Measurements from ENCODE around the gene RNF222. TPM values are rescaled to one million over a fixed set of nuclear protein-coding genes. Genes with fewer than 3 reads are reported as not detected.

The RNF222 gene
- total RNA-seq, 2 experiments from 2014 or later, result 0.11 TPM

DNA sequence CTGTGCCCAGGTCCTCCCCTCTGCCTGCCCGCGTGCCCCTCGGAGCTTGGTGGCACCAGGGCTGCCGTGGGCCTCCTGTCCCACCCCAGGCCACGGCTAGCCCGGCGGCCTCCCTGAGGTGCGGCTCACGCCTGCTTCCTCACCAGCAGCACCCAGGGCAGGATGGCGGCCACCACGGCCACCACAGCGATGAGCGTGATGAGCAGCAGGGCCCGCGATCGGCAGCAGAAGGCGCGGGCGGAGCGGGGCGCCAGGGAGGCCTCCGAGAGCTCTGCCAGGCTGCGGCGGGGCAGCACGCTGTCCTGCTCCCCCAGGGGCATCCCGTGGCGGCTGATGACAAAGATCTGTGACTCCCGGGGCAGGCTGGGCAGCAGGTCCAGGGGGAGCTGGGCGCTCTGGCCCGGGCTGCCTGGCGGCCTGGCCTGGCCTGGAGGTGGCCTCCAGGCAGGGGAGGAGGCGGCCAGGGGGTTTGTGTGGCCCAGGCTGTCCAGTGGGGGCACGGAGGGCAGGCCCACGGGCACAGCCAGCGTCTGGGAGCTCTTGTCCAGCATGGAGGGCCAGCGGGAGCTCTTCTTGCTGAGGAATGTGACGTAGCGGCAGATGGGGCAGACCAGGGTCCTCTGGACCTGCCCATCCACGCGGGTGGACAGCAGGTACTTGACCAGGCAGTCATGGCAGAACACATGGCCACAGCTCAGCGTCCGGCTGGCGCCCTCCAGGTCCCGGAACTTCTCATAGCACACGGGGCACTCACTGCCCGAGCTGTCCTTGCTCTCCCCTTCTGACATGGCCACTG lies 4.8 kb downstream of the RNF222 start:
- ChIA-PET CTCF (interaction anchor here (0.8 to 6.4 kb wide), 6 partner anchors 9 to 393 kb away, joined by 3 to 33 read pairs (median 7); partner anchors contain the start of gene KRABD2), POLR2A (interaction anchor here (0.6 to 1.3 kb wide), 4 partner anchors 9 to 670 kb away, joined by 3 to 5 read pairs (median 4); no protein-coding TSS in a partner anchor)
- Mint-ChIP-seq H3K4me3 (no peak overlapping the region), H3K36me3 (ENCODE audit: low read depth) (no peaks in the 10 kb centered on the region), H3K9me3 (no peaks in the 10 kb centered on the region), H3K27me3 (peaks cover 2% of the 10 kb centered on the region), H3K27ac (peak overlapping the region; percentile 91), H3K4me1 (ENCODE audit: low read depth) (peaks cover 14% of the 10 kb centered on the region)
- TF ChIP-seq, protein P1, sequence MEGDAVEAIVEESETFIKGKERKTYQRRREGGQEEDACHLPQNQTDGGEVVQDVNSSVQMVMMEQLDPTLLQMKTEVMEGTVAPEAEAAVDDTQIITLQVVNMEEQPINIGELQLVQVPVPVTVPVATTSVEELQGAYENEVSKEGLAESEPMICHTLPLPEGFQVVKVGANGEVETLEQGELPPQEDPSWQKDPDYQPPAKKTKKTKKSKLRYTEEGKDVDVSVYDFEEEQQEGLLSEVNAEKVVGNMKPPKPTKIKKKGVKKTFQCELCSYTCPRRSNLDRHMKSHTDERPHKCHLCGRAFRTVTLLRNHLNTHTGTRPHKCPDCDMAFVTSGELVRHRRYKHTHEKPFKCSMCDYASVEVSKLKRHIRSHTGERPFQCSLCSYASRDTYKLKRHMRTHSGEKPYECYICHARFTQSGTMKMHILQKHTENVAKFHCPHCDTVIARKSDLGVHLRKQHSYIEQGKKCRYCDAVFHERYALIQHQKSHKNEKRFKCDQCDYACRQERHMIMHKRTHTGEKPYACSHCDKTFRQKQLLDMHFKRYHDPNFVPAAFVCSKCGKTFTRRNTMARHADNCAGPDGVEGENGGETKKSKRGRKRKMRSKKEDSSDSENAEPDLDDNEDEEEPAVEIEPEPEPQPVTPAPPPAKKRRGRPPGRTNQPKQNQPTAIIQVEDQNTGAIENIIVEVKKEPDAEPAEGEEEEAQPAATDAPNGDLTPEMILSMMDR (IDR thresholded peaks at IDR 0.05), result no peak
- DNase-seq (no peak), ATAC-seq (no peak)
- intact Hi-C loops (cut with micrococcal nuclease), result no loop called here

DNA sequence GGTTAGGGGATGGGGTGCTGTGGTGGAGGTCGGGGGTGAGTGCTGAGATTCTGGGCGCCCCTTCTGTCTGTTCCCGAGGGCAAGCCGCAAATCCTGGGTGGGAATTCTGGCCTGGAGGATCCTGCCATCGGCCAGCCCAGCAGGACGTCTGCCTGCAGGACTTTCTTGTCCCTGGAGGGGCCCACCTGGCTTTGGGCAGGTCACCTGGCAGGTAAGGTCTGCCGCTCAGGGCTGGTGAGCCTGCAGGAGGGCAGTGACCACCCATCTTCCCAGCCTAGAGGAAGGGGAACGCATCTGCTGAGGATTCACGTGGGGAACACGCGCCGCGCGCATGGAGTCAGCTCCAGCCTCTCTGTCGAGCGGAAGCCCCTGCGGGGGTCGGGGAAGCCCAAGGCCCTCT lies 5.4 kb downstream of the RNF222 start:
- peaks cover 2% of the 10 kb centered on the region for H3K27me3 Mint-ChIP-seq
- ChIA-PET CTCF (interaction anchor here (1.5 to 3.0 kb wide), 3 partner anchors 9 to 18 kb away, joined by 5 to 10 read pairs (median 10); partner anchors contain the start of gene KRABD2), POLR2A (interaction anchor here (1.0 to 1.3 kb wide), 2 partner anchors 10 to 12 kb away, joined by 3 to 5 read pairs; no protein-coding TSS in a partner anchor)
- peaks cover 14% of the 10 kb centered on the region for H3K4me1 Mint-ChIP-seq (ENCODE audit: low read depth)
- no peak overlapping the region for H3K27ac Mint-ChIP-seq
- H3K36me3 Mint-ChIP-seq (ENCODE audit: low read depth), result no peaks in the 10 kb centered on the region
- ATAC-seq (no peak), DNase-seq (no peak)
- no peaks in the 10 kb centered on the region for H3K9me3 Mint-ChIP-seq
- H3K4me3 Mint-ChIP-seq, result no peak overlapping the region
- TF ChIP-seq, protein P1 (IDR thresholded peaks at IDR 0.05), result no peak
- intact Hi-C loops (cut with micrococcal nuclease), result no loop called here

DNA sequence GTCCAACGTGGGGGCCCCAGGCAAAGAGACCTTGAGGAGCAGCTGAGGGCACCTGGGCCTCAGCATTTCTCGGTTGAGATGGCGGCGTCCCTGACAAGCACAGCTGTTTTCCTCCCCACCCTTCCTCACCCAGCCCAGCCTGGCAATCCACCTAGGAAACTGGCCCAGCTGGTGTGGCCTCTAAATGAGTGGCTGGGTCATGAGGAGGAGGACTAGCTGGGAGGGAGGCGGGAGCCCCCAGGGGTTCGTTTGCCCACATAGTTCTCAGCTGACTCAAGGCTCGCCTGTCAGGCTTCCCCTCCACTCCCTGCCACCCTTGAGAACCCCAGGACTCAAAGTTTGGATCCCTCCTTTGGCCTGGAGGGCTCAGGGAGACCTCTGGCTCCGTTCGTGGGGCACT lies 5.9 kb downstream of the RNF222 start:
- H3K27ac Mint-ChIP-seq, result no peak overlapping the region
- peaks cover 2% of the 10 kb centered on the region for H3K27me3 Mint-ChIP-seq
- CTCF ChIA-PET, result interaction anchor here (1.5 to 3.0 kb wide), 3 partner anchors 8 to 18 kb away, joined by 5 to 10 read pairs (median 10); partner anchors contain the start of gene KRABD2
- DNase-seq (no peak), ATAC-seq (no peak)
- TF ChIP-seq, protein P1 (IDR thresholded peaks at IDR 0.05), result no peak
- H3K4me1 Mint-ChIP-seq (ENCODE audit: low read depth), result peaks cover 15% of the 10 kb centered on the region
- no peaks in the 10 kb centered on the region for H3K9me3 Mint-ChIP-seq
- no peak overlapping the region for H3K4me3 Mint-ChIP-seq
- intact Hi-C loops (cut with micrococcal nuclease), result no loop called here
- H3K36me3 Mint-ChIP-seq (ENCODE audit: low read depth), result no peaks in the 10 kb centered on the region
- POLR2A ChIA-PET, result interaction anchor here (1.3 kb wide), 1 partner anchor 9 kb away, joined by 5 read pairs; no protein-coding TSS in a partner anchor

DNA sequence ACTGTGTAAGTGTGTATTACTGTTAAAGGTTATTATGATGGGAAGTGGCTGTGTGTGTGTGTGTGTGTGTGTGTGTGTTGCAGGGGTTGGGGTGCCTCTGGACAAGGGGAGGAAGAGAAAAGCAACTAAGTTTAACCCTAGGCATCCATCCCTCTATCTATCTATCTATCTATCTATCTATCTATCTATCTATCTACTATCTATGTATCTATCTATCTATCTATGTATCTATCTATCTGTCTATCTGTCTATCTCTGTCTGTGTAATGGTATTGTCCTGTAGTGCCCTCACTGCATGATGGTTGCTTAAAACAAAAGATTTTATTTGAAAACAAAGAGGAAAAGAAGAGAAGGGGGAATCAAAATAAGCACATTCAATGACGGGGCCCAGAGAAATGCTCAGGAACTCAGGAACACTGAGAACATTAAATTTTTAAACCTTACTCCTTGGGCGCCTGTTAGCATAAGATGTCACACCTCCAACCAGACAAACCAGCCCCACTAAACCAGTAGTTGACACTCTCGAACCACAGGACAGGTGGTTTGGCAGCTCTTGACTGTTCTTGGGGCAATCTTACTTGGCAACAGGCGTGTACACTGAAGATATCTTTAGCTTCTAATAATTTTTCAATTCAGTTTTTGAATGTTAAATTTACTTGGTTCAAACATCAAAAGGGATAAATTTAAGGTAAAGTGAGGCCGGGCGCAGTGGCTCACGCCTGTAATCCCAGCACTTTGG lies 9.5 kb downstream of the RNF222 start:
- no peaks in the 10 kb centered on the region for H3K27me3 Mint-ChIP-seq
- intact Hi-C loops (cut with micrococcal nuclease), result loop anchor here (10.0 kb wide), 1 partner anchor 357 kb away; the partner anchor contains the start of gene CCDC42
- CTCF ChIA-PET, result interaction anchor here (1.0 to 2.4 kb wide), 3 partner anchors 11 to 398 kb away, joined by 3 to 8 read pairs (median 5); partner anchors contain the start of gene KRABD2
- no peak overlapping the region for H3K4me3 Mint-ChIP-seq
- no peaks in the 10 kb centered on the region for H3K9me3 Mint-ChIP-seq
- H3K36me3 Mint-ChIP-seq (ENCODE audit: low read depth), result peaks cover under 1% of the 10 kb centered on the region
- no peak overlapping the region for H3K27ac Mint-ChIP-seq
- H3K4me1 Mint-ChIP-seq (ENCODE audit: low read depth), result peaks cover 23% of the 10 kb centered on the region
- TF ChIP-seq, protein P1 (IDR thresholded peaks at IDR 0.05), result no peak
- POLR2A ChIA-PET, result no interaction called here
- ATAC-seq (no peak), DNase-seq (no peak)
